Fibroblast of peridontal ligament (primary cell): Measurements from ENCODE around the gene PRKAR2A.
"Not testable (repeated sequence)": the region's sequence is repeated elsewhere in the genome, so short reads cannot be mapped to it uniquely, and the experiment has no call there.

Source experiments
- DNase-seq: peaks from one replicate; pipeline ENCODE4 v3.0.0-alpha.2; 2010; ENCODE audit errors: extremely low read depth

PRKAR2A gene

GRCh38 chr3:48733752-48734518 lies 113.7 kb downstream of the PRKAR2A start:
- not testable (repeated sequence) for DNase-seq

GRCh38 chr3:48727511-48727910 lies 120.2 kb downstream of the PRKAR2A start:
- DNase-seq: no peak

GRCh38 chr3:48725185-48725855 lies 122.4 kb downstream of the PRKAR2A start:
- DNase-seq: not testable (repeated sequence)

- no peak for DNase-seq
These were observed 123.9 kb downstream of the PRKAR2A start for GRCh38 chr3:48723725-48724124.

DNA sequence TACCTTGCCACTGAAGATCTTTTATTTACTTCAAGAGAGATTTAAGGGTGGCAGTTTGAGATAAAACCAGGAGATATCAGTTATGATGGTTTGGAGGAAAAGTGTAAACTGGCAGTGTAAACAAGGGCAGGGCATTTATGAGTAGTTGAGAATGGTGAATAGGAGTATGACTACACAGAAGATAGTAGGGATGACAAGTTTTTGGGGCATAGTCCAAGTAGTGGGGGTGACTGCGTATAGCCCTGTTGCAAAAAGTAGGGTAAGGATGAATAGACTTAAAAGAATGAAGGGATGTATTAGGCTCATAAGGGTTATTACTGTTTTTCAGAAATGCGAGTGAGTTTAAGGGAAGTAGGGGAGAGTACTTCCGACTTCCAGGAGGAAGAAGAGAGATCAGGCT lies 124.4 kb downstream of the PRKAR2A start:
- not testable (repeated sequence) for DNase-seq

DNA sequence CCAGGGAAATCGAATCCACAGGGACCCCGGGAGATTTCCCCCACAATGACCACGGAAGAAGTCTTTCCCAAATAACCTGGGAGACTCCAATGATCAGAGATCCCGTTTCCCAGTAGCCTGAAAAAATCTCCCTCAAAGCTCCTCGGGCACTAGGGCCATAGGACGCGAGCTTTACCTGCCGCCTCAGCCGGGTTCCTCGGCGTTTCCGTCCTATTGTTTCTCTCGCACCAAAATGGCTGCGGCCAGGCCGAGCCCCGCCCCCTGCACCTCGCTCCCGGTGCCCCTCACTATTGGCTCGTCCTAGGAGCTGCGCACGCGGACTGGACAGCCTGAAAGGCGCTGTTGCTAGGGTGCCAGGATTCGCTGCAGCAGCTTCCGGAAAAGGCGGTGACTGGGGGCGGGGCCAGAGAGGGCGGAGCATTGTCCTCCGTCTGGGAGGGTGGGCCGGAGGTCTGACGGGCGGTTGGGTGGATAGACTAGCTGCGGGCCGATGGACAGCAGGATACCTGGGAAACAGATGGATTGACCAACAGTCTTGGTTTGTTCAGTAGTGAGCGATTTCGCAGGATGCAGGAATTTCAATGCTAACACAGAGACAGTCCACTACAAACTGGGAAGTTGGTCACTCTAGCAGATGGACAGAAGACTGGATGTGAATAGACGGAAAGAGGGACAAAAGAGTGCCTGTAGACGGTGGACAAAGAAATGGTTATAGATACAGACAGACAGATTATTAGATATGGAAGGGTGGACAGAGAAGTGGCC lies 130.5 kb downstream of the PRKAR2A start, which contains the start of gene IP6K2:
Gene IP6K2 (minus strand): TSS at position 240 of the 765 bp plus-strand sequence. CDS start 21,930 bp downstream, outside the sequence.
- peak; percentile 96 for DNase-seq

- no peak for DNase-seq
These were observed 131.1 kb downstream of the PRKAR2A start for GRCh38 chr3:48716508-48716981.

- peak; percentile 33 for DNase-seq
These were observed 132.4 kb downstream of the PRKAR2A start for GRCh38 chr3:48715174-48715800.

DNA sequence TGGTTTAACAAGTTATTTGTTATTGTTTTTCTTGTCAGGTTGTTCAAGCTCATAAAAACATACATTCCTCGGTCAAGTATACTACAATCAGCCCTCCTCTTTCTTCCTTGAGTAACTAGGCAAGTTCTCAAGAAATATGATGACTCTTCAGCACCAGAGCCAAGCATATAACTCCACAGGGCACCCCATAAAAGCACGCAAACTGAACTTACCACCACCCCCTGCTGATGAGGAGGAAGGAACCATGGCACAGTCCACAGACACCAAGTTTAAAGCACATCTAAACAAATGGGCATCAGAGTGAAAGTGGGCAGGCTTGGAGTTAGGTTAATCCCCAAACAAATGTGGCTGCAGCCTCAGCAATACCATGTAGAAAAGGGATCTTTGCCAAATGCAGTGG lies 135.9 kb downstream of the PRKAR2A start:
- no peak for DNase-seq

GRCh38 chr3:48709051-48709461 lies 138.6 kb downstream of the PRKAR2A start:
- no peak for DNase-seq

DNA sequence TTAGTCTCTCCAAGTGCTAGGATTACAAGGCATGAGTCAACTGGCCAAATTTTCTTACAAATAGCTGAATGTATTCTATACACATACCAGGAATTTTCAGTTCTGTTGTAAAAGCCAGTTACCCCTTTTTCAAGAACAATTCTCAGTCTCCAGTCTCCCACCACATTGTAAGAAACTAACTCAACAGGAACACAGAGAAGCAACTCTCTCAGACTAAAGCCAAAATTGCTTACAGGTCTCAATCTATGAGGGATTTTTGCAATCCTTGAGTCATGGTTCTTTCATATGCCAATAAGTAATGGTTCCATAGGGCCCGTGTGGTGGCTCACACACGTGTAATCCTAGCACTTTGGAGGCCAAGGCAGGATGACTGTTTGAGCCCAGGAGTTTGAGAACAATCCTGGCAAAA lies 139.2 kb downstream of the PRKAR2A start:
- DNase-seq: peak; percentile 85

DNA sequence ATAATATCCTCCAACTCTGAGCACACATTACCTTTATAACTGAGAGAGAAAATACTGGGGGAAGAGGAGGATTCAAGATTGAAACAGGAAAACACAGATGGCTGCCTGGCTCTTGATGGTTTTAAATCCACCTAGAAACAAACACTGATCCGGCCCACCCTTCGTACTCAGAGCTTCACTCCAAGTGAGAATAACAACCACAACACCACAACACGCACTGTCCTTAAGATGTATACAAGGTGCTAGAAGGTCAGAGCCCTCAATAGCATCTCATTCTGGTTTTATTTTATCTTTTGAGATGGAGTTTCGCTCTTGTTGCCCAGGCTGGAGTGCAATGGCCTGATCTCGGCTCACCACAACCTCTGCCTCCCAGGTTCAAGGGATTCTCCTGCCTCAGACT lies 140.5 kb downstream of the PRKAR2A start:
- DNase-seq: no peak

GRCh38 chr3:48702320-48702920 lies 145.3 kb downstream of the PRKAR2A start:
- no peak for DNase-seq

GRCh38 chr3:48700731-48701405 lies 146.8 kb downstream of the PRKAR2A start:
- no peak for DNase-seq

GRCh38 chr3:48698891-48699290 lies 148.8 kb downstream of the PRKAR2A start:
- DNase-seq: no peak

- no peak for DNase-seq
These were observed 149.7 kb downstream of the PRKAR2A start for GRCh38 chr3:48697952-48698351.

GRCh38 chr3:48696601-48697000 lies 151.1 kb downstream of the PRKAR2A start:
- DNase-seq: no peak
